ENCODE measurements around the gene CKAP4.

Gene CKAP4

GRCh38 chr12:106194351-106194750 lies 53.5 kb downstream of the CKAP4 start:
- H3K9me2 ChIP-seq (replicated peaks; ENCODE audit: control insufficient read depth, low read length): no peaks in the 10 kb centered on the region

GRCh38 chr12:106193394-106194215 lies 54.2 kb downstream of the CKAP4 start:
- H3K4me1 ChIP-seq (ENCODE audit: control insufficient read depth, low read length): no peaks in the 10 kb centered on the region

More at GRCh38 chr12:106194351-106194750, 53.5 kb downstream of the CKAP4 start:
- Histone ChIP-seq H3K4me3 (ENCODE audit: low read length) (no peak overlapping the region), H4K20me1 (ENCODE audit: control insufficient read depth, insufficient read depth, low read depth, low read length) (no peaks in the 10 kb centered on the region), H3K9me3 (ENCODE audit: control insufficient read depth, insufficient read depth, low read length) (no peaks in the 10 kb centered on the region), H3K79me2 (ENCODE audit: control insufficient read depth, low read length) (no peaks in the 10 kb centered on the region), H3F3A (ENCODE audit: control insufficient read depth, insufficient read depth) (no peaks in the 10 kb centered on the region), H3K27ac (ENCODE audit: low read depth, low read length) (no peak overlapping the region), H3K27me3 (ENCODE audit: control insufficient read depth, low read length) (0 out of 2 replicates have a peak, but pooled peaks cover 7% of the 10 kb centered on the region), H3K4me2 (ENCODE audit: low read length) (no peak overlapping the region), H3K4me1 (ENCODE audit: control insufficient read depth, low read length) (no peaks in the 10 kb centered on the region), H3K36me3 (ENCODE audit: control insufficient read depth, low read length) (no peaks in the 10 kb centered on the region)
- no peak for TF ChIP-seq EZH2phosphoT487 (IDR thresholded peaks at IDR 0.05; ENCODE audit: borderline replicate concordance, low read length)

GRCh38 chr12:106192659-106193393 lies 55.0 kb downstream of the CKAP4 start:
- H3K9me3 ChIP-seq (ENCODE audit: control insufficient read depth, insufficient read depth, low read length): no peaks in the 10 kb centered on the region
- H4K20me1 ChIP-seq (ENCODE audit: control insufficient read depth, insufficient read depth, low read depth, low read length): no peaks in the 10 kb centered on the region
- no peak for TF ChIP-seq CTCF (IDR thresholded peaks at IDR 0.05; ENCODE audit: low read depth, low read length, poor library complexity, severe bottlenecking)
- TF ChIP-seq EZH2phosphoT487 (IDR thresholded peaks at IDR 0.05; ENCODE audit: borderline replicate concordance, low read length): no peak
- H3K79me2 ChIP-seq (ENCODE audit: control insufficient read depth, low read length): no peaks in the 10 kb centered on the region
- H3K4me3 ChIP-seq (ENCODE audit: low read length): no peak overlapping the region
- H3K27me3 ChIP-seq (ENCODE audit: control insufficient read depth, low read length): 0 out of 2 replicates have a peak, but pooled peaks cover 7% of the 10 kb centered on the region
- no peaks in the 10 kb centered on the region for H3K36me3 ChIP-seq (ENCODE audit: control insufficient read depth, low read length)
- no peak overlapping the region for H3K4me2 ChIP-seq (ENCODE audit: low read length)
- H3F3A ChIP-seq (ENCODE audit: control insufficient read depth, insufficient read depth): no peaks in the 10 kb centered on the region
- H3K27ac ChIP-seq (ENCODE audit: low read depth, low read length): no peak overlapping the region
- no peaks in the 10 kb centered on the region for H3K4me1 ChIP-seq (ENCODE audit: control insufficient read depth, low read length)
- no peaks in the 10 kb centered on the region for H3K9me2 ChIP-seq (replicated peaks; ENCODE audit: control insufficient read depth, low read length)

More at GRCh38 chr12:106193394-106194215, 54.2 kb downstream of the CKAP4 start:
- H3F3A ChIP-seq (ENCODE audit: control insufficient read depth, insufficient read depth): no peaks in the 10 kb centered on the region
- H3K4me2 ChIP-seq (ENCODE audit: low read length): no peak overlapping the region
- H3K4me3 ChIP-seq (ENCODE audit: low read length): no peak overlapping the region
- H4K20me1 ChIP-seq (ENCODE audit: control insufficient read depth, insufficient read depth, low read depth, low read length): no peaks in the 10 kb centered on the region
- H3K9me3 ChIP-seq (ENCODE audit: control insufficient read depth, insufficient read depth, low read length): no peaks in the 10 kb centered on the region
- no peaks in the 10 kb centered on the region for H3K9me2 ChIP-seq (replicated peaks; ENCODE audit: control insufficient read depth, low read length)
- no peaks in the 10 kb centered on the region for H3K79me2 ChIP-seq (ENCODE audit: control insufficient read depth, low read length)
- H3K27ac ChIP-seq (ENCODE audit: low read depth, low read length): no peak overlapping the region
- H3K27me3 ChIP-seq (ENCODE audit: control insufficient read depth, low read length): 0 out of 2 replicates have a peak, but pooled peaks cover 7% of the 10 kb centered on the region
- H3K36me3 ChIP-seq (ENCODE audit: control insufficient read depth, low read length): no peaks in the 10 kb centered on the region
- no peak for TF ChIP-seq CTCF (IDR thresholded peaks at IDR 0.05; ENCODE audit: low read depth, low read length, poor library complexity, severe bottlenecking)
- no peak for TF ChIP-seq EZH2phosphoT487 (IDR thresholded peaks at IDR 0.05; ENCODE audit: borderline replicate concordance, low read length)

All from DOHH2 (cell line).